A673 (cell line): ENCODE data around the gene HUS1. TPM values are rescaled to one million over a fixed set of nuclear protein-coding genes. Genes with fewer than 3 reads are reported as not detected.

Experiments used
- BruUV-seq: library from RNA; stranded (reverse); fragments of 400-500 nt; replicated peaks from 2 replicates; lab custom pipeline; 2021; lab: Mats Ljungman, UMichigan
- CTCF ChIA-PET: fragments of 300-600 bp; sonication (Branson Sonifier 250); formaldehyde crosslinking; loops from one replicate; lab custom pipeline; 2022; ENCODE audit warnings: antibody characterized with exemption; lab: Charles Lee
- POLR2A ChIA-PET: fragments of 300-600 bp; sonication (Branson Sonifier 250); formaldehyde crosslinking; loops from one replicate; lab custom pipeline; 2022; ENCODE audit warnings: antibody characterized with exemption; ENCODE audit not compliant: low non-redundant PET; lab: Charles Lee
- DNase-seq: peaks from one replicate; pipeline ENCODE4 v3.0.0-alpha.2; 2015; ENCODE audit warnings: low spot score
- H3K27ac ChIP-seq: fragments of 200-600 bp; sonication (generic); 2 replicates; pipeline ENCODE4 v1.5.1; 2016; ENCODE audit warnings: mixed run types, low read depth, mild to moderate bottlenecking, mixed read lengths, antibody characterized with exemption, low read length; ENCODE audit not compliant: poor library complexity, severe bottlenecking
- H3K27me3 ChIP-seq: fragments of 200-600 bp; sonication (generic); replicated peaks from 2 replicates; pipeline ENCODE4 v1.6.1; 2017; ENCODE audit warnings: mixed run types, low read depth, mild to moderate bottlenecking, mixed read lengths, antibody characterized with exemption, low read length; ENCODE audit not compliant: insufficient read depth, poor library complexity
- H3K36me3 ChIP-seq: fragments of 200-600 bp; sonication (generic); 2 replicates; pipeline ENCODE4 v1.6.1; 2016; ENCODE audit warnings: mixed run types, mild to moderate bottlenecking, mixed read lengths, antibody characterized with exemption, low read length; ENCODE audit not compliant: insufficient read depth, poor library complexity, severe bottlenecking
- H3K4me1 ChIP-seq: fragments of 200-600 bp; sonication (generic); 2 replicates; pipeline ENCODE4 v1.6.1; 2017; ENCODE audit warnings: mixed run types, mild to moderate bottlenecking, mixed read lengths, antibody characterized with exemption, low read length; ENCODE audit not compliant: insufficient read depth, poor library complexity, severe bottlenecking
- H3K4me3 ChIP-seq: fragments of 200-600 bp; sonication (generic); 2 replicates; pipeline ENCODE4 v1.5.1; 2016; ENCODE audit warnings: low read depth, mixed run types, mild to moderate bottlenecking, mixed read lengths, low read length; ENCODE audit not compliant: poor library complexity, severe bottlenecking
- H3K9me3 ChIP-seq: fragments of 200-600 bp; sonication (generic); 2 replicates; pipeline ENCODE4 v1.6.1; 2016; ENCODE audit warnings: mixed run types, low read depth, mild to moderate bottlenecking, mixed read lengths, antibody characterized with exemption, low read length; ENCODE audit not compliant: poor library complexity, severe bottlenecking
- EZH2 ChIP-seq: fragments of 200-600 bp; sonication (generic); IDR thresholded peaks from 2 replicates; pipeline ENCODE4 v1.6.1; 2017; ENCODE audit warnings: borderline replicate concordance, low read depth, mild to moderate bottlenecking, mixed read lengths, antibody characterized with exemption, low read length; ENCODE audit not compliant: poor library complexity, severe bottlenecking
- intact Hi-C: fragments of 100-400 bp; cut with micrococcal nuclease; formaldehyde crosslinking; loops from one replicate; pipeline ENCODE4 v1.10.0; 2022; ENCODE audit not compliant: unreplicated experiment
- total RNA-seq: library from RNA; stranded (reverse); gene quantifications from 2 replicates; pipeline ENCODE4 v1.2.3, GENCODE V29; 2021
- TF ChIP-seq, protein P1 (sequence below): fragments of 300-800, 200-600 bp; sonication (generic); conservative IDR thresholded peaks from 2 replicates; pipeline ENCODE4 v1.5.1; 2017; ENCODE audit warnings: low read depth, mild to moderate bottlenecking, antibody characterized with exemption, low read length, moderate library complexity, mixed read lengths

Gene HUS1
- total RNA-seq, 1 experiment from 2014 or later = 53.3 TPM

DNA sequence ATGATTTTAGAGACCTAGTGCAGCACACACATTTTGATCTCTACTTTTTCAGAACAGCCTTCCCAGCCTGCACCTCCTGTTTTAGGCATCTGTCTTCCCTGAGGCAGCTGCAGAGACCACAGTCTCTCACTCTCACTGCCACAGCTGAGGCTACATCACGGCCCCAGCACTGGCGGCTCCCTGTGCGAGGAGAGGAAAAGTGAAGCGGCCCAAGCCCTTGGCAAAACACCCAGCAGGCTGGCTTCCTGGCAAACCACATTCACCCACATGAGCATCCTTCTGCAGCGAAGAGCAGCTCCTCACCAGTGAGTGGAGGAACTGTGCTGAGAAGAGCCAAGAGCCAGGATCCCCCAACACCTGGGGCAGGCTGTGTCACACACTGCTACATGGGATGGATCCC is 14.0 kb downstream of the HUS1 start:
- Histone ChIP-seq H3K4me3 (no peak overlapping the region), H3K4me1 (peaks cover 4% of the 10 kb centered on the region), H3K9me3 (no peaks in the 10 kb centered on the region), H3K27ac (no peak overlapping the region), H3K27me3 (no peaks in the 10 kb centered on the region), H3K36me3 (peaks cover 51% of the 10 kb centered on the region)
- intact Hi-C loops = no loop called here
- CTCF ChIA-PET = no interaction called here
- POLR2A ChIA-PET = no interaction called here
- DNase-seq = no peak
- no TSS peak for BruUV-seq
- TF ChIP-seq, protein P1, sequence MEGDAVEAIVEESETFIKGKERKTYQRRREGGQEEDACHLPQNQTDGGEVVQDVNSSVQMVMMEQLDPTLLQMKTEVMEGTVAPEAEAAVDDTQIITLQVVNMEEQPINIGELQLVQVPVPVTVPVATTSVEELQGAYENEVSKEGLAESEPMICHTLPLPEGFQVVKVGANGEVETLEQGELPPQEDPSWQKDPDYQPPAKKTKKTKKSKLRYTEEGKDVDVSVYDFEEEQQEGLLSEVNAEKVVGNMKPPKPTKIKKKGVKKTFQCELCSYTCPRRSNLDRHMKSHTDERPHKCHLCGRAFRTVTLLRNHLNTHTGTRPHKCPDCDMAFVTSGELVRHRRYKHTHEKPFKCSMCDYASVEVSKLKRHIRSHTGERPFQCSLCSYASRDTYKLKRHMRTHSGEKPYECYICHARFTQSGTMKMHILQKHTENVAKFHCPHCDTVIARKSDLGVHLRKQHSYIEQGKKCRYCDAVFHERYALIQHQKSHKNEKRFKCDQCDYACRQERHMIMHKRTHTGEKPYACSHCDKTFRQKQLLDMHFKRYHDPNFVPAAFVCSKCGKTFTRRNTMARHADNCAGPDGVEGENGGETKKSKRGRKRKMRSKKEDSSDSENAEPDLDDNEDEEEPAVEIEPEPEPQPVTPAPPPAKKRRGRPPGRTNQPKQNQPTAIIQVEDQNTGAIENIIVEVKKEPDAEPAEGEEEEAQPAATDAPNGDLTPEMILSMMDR = no peak
- no peak for TF ChIP-seq EZH2

DNA sequence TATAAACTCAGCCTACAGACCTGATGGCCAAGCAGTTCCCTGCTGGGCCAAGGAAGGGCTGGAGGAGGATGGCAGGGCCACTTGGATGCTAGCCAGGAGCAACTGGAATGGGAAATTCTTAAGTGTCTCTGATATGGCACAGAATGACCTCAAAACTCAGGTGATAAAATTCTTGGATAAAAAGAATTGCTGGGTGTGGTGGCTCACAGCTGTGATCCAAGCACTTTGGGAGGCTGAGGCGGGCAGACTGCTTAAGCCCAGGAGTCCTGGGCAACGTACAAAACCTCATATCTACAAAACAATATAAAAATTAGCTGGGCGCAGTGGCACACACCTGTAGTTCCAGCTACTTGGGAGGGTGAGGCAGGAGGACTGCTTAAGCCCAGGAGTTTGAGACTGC is 17.2 kb downstream of the HUS1 start:
- ChIA-PET POLR2A (interaction anchor here (0.6 kb wide), 1 partner anchor 13 kb away, joined by 4 read pairs; no protein-coding TSS in a partner anchor), CTCF (no interaction called here)
- Histone ChIP-seq H3K9me3 (no peaks in the 10 kb centered on the region), H3K4me3 (no peak overlapping the region), H3K27me3 (no peaks in the 10 kb centered on the region), H3K4me1 (no peaks in the 10 kb centered on the region), H3K27ac (no peak overlapping the region), H3K36me3 (peaks cover 35% of the 10 kb centered on the region)
- DNase-seq = no peak
- BruUV-seq = no TSS peak
- intact Hi-C loops = no loop called here
- TF ChIP-seq, protein P1 = no peak
- no peak for TF ChIP-seq EZH2

DNA sequence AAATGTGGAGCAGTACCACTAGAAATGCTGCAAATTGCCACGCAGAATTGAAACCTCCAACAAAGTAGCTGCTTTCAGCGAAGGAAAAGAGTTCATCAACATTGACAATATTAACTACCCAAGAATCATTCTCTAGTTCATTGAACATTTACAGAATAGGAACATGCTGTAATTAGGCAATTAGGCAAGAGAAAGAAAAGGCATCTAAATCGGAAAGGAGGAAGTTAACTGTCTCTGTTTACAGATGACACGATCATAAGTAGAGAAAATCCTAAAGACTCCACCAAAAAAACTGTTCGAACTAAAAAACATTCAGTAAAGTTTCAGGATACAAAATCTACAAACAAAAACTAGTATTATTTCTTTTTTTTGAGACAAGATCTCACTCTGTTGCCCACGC is 22.3 kb downstream of the HUS1 start:
- intact Hi-C loops = no loop called here
- Histone ChIP-seq H3K4me1 (no peaks in the 10 kb centered on the region), H3K4me3 (no peak overlapping the region), H3K9me3 (no peaks in the 10 kb centered on the region), H3K27me3 (no peaks in the 10 kb centered on the region), H3K27ac (no peak overlapping the region), H3K36me3 (peaks cover 6% of the 10 kb centered on the region)
- no TSS peak for BruUV-seq
- no peak for DNase-seq
- ChIA-PET POLR2A (no interaction called here), CTCF (no interaction called here)
- TF ChIP-seq, protein P1 = no peak
- TF ChIP-seq EZH2 = no peak
